GM12878 (cell line): ENCODE results near the gene CD1B.

Experiments
- BHLHE40 ChIP-seq, 2 experiments: fragments of 450-650 bp in 1 of 2; IDR thresholded peaks; 2 replicates each; pipeline ENCODE4 v1.6.1; 2011 to 2017; ENCODE audit warnings: low read depth in 2 of 2, borderline replicate concordance in 1 of 2, improper control_type of control experiment in 1 of 2, low read length in 1 of 2, mild to moderate bottlenecking in 1 of 2
- ELK1 ChIP-seq: IDR thresholded peaks from 2 replicates; pipeline ENCODE4 v1.6.1; 2012; ENCODE audit warnings: low read depth, low read length, improper control_type of control experiment
- EZH2 ChIP-seq: IDR thresholded peaks from 2 replicates; pipeline ENCODE4 v1.6.1; 2012; ENCODE audit warnings: low read depth, mild to moderate bottlenecking, control low read depth, inconsistent platforms, low read length, borderline replicate concordance; ENCODE audit not compliant: control insufficient read depth
- HDAC2 ChIP-seq: fragments of 200-600 bp; sonication (generic); IDR thresholded peaks from 2 replicates; pipeline ENCODE4 v1.6.1; 2017
- POLR2AphosphoS2 ChIP-seq: IDR thresholded peaks from 2 replicates; pipeline ENCODE4 v1.6.1; 2011; ENCODE audit warnings: low read depth, mild to moderate bottlenecking, low read length, improper control_type of control experiment, moderate library complexity
- POLR2AphosphoS5 ChIP-seq: IDR thresholded peaks from 2 replicates; pipeline ENCODE4 v1.6.1; 2011; ENCODE audit warnings: mild to moderate bottlenecking, low read length, inconsistent platforms
- RBBP5 ChIP-seq: fragments of 200-600 bp; sonication (generic); conservative IDR thresholded peaks from 2 replicates; pipeline ENCODE4 v1.6.1; 2016
- TAF1 ChIP-seq: IDR thresholded peaks from 2 replicates; pipeline ENCODE4 v1.6.1; 2011; ENCODE audit warnings: mild to moderate bottlenecking, low read depth, low read length, borderline replicate concordance
- YY1 ChIP-seq: IDR thresholded peaks from 2 replicates; pipeline ENCODE4 v1.6.1; 2011; ENCODE audit warnings: low read depth, mild to moderate bottlenecking, low read length
- TF ChIP-seq, protein P1 (sequence below), 3 experiments: IDR thresholded peaks in 2 of 3; conservative IDR thresholded peaks in 1 of 3; 2 replicates each; pipeline ENCODE4 v1.5.1; 2011; ENCODE audit warnings: low read depth in 3 of 3, low read length in 3 of 3, mild to moderate bottlenecking in 3 of 3, control low read depth in 2 of 3, moderate library complexity in 2 of 3, inconsistent platforms in 1 of 3, mixed read lengths in 1 of 3; ENCODE audit not compliant: control insufficient read depth in 2 of 3, insufficient read depth in 1 of 3; ENCODE audit errors: extremely low read depth in 1 of 3
- TF ChIP-seq, protein P2 (sequence below): IDR thresholded peaks from 2 replicates; pipeline ENCODE4 v1.6.1; 2012; ENCODE audit warnings: low read depth, low read length, improper control_type of control experiment

DNA sequence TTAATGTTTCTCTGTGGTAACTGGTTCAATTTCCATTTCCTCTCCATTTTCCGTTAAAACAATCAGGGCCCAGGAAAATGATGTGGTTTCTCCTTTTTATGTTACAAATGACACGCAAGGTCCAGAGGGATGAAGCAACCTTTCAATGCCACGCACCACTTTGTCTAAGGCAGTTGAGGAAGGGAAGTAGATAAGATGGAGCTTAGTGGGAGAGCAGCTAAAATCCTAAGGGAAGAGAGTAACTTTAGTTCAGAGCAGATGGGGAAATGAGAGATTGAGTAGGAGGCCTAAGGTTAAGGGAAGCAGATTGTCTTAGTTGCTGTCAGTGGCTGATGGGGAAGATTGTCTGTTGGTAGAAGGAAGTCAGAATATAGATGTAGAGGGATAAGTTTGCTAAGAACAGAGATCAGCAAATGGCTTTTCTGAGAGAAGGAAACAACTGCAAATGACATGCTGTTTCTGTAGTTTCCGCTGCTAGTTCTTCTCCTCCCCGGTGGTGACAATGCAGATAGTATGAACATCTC lies 40.9 kb downstream of the CD1B start:
- TF ChIP-seq, protein P1, sequence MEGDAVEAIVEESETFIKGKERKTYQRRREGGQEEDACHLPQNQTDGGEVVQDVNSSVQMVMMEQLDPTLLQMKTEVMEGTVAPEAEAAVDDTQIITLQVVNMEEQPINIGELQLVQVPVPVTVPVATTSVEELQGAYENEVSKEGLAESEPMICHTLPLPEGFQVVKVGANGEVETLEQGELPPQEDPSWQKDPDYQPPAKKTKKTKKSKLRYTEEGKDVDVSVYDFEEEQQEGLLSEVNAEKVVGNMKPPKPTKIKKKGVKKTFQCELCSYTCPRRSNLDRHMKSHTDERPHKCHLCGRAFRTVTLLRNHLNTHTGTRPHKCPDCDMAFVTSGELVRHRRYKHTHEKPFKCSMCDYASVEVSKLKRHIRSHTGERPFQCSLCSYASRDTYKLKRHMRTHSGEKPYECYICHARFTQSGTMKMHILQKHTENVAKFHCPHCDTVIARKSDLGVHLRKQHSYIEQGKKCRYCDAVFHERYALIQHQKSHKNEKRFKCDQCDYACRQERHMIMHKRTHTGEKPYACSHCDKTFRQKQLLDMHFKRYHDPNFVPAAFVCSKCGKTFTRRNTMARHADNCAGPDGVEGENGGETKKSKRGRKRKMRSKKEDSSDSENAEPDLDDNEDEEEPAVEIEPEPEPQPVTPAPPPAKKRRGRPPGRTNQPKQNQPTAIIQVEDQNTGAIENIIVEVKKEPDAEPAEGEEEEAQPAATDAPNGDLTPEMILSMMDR (IDR thresholded peaks at IDR 0.05 in 2 of 3, conservative IDR thresholded peaks at IDR 0.05 in 1 of 3; ENCODE audit: control insufficient read depth in 2 of 3, extremely low read depth in 1 of 3, insufficient read depth in 1 of 3, low read depth in 3 of 3, low read length in 3 of 3) = no peak
- TF ChIP-seq POLR2AphosphoS5 (no peak), RBBP5 (no peak), EZH2 (no peak), YY1 (no peak), TAF1 (no peak), HDAC2 (no peak), POLR2AphosphoS2 (no peak), ELK1 (no peak), BHLHE40 (IDR thresholded peaks at IDR 0.05; ENCODE audit: borderline replicate concordance in 1 of 2, low read depth in 2 of 2, low read length in 1 of 2) (no peak)
- TF ChIP-seq, protein P2, sequence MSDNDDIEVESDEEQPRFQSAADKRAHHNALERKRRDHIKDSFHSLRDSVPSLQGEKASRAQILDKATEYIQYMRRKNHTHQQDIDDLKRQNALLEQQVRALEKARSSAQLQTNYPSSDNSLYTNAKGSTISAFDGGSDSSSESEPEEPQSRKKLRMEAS = no peak
